Endothelial cell of umbilical vein (primary cell): ENCODE data around the gene THBD. TPM values are rescaled to one million over a fixed set of nuclear protein-coding genes. Genes with fewer than 3 reads are reported as not detected.

Experiments
- BruUV-seq: library from RNA; stranded (reverse); fragments of 400-500 nt; replicated peaks from 2 replicates; lab custom pipeline; 2021; lab: Mats Ljungman, UMichigan
- CTCF ChIA-PET: fragments of 300-600, 350-600 bp; sonication (Branson Sonifier 250); formaldehyde crosslinking; loops from one replicate; lab custom pipeline; 2021; ENCODE audit warnings: antibody characterized with exemption, inconsistent platforms; lab: Charles Lee
- POLR2A ChIA-PET: fragments of 300-600, 350-600 bp; sonication (Branson Sonifier 250); formaldehyde crosslinking; loops from one replicate; lab custom pipeline; 2021; ENCODE audit warnings: antibody characterized with exemption, inconsistent platforms; lab: Charles Lee
- DNase-seq: peaks from one replicate; pipeline ENCODE4 v3.0.0-alpha.2; 2011; ENCODE audit warnings: low read depth, low spot score
- FAIRE-seq: peaks from 2 replicates; lab custom pipeline; 2011; peaks lifted over from hg19 to GRCh38; lab: Jason Lieb, UNC
- H2AFZ ChIP-seq: 2 replicates; pipeline ENCODE4 v1.6.0; 2012; ENCODE audit warnings: low read depth, low read length, control low read depth, inconsistent platforms
- H3K27ac ChIP-seq: 2 replicates; pipeline ENCODE4 v1.5.1; 2011; ENCODE audit warnings: low read depth, mild to moderate bottlenecking, control low read depth, low read length, moderate library complexity; ENCODE audit not compliant: insufficient read depth
- H3K27me3 ChIP-seq, 2 experiments: 2 replicates each; pipeline versions ENCODE4 v1.6.0 to v1.6.1; 2011; ENCODE audit warnings: low read length in 2 of 2, mixed read lengths in 1 of 2; ENCODE audit not compliant: control insufficient read depth in 2 of 2, insufficient read depth in 2 of 2
- H3K36me3 ChIP-seq, 2 experiments: 2 replicates in 1 of 2; 3 replicates in 1 of 2; pipeline ENCODE4 v1.5.1; 2011; ENCODE audit warnings: low read length in 2 of 2, mild to moderate bottlenecking in 1 of 2, moderate library complexity in 1 of 2; ENCODE audit not compliant: control insufficient read depth in 2 of 2, insufficient read depth in 2 of 2; ENCODE audit errors: extremely low read depth in 1 of 2
- H3K4me1 ChIP-seq: 3 replicates; pipeline ENCODE4 v1.5.1; 2011; ENCODE audit warnings: mild to moderate bottlenecking, low read length; ENCODE audit not compliant: control insufficient read depth, insufficient read depth; ENCODE audit errors: extremely low read depth
- H3K4me2 ChIP-seq: 2 replicates; pipeline ENCODE4 v1.6.1; 2011; ENCODE audit warnings: low read length, control low read depth, mixed read lengths; ENCODE audit not compliant: insufficient read depth
- H3K4me3 ChIP-seq, 3 experiments: fragments of 200-600 bp in 1 of 3; sonication (generic), shearing (Covaris generic) in 1 of 3; replicated peaks in 1 of 3; 2 replicates each; pipeline ENCODE4 v1.5.1; 2011 to 2016; ENCODE audit warnings: control low read depth in 3 of 3, low read length in 3 of 3, mild to moderate bottlenecking in 2 of 3, inconsistent platforms in 1 of 3, low read depth in 1 of 3, moderate library complexity in 1 of 3; ENCODE audit not compliant: insufficient read depth in 1 of 3
- H3K79me2 ChIP-seq: 2 replicates; pipeline ENCODE4 v1.6.0; 2012; ENCODE audit warnings: low read length, inconsistent platforms; ENCODE audit not compliant: control insufficient read depth, insufficient read depth
- H3K9ac ChIP-seq: replicated peaks from 2 replicates; pipeline ENCODE3; 2011; ENCODE audit warnings: low read length, control low read depth; ENCODE audit not compliant: insufficient read depth; ENCODE audit errors: extremely low read depth
- H3K9me1 ChIP-seq: replicated peaks from 3 replicates; pipeline ENCODE4 v1.6.0; 2011; ENCODE audit warnings: mild to moderate bottlenecking, low read length; ENCODE audit not compliant: control insufficient read depth, insufficient read depth; ENCODE audit errors: extremely low read depth
- H3K9me3 ChIP-seq: replicated peaks from 2 replicates; pipeline ENCODE4 v1.5.1; 2012; ENCODE audit warnings: low read length, inconsistent platforms; ENCODE audit not compliant: control insufficient read depth, insufficient read depth
- H4K20me1 ChIP-seq: replicated peaks from 2 replicates; pipeline ENCODE3; 2011; ENCODE audit warnings: mild to moderate bottlenecking, low read length; ENCODE audit not compliant: control insufficient read depth, insufficient read depth; ENCODE audit errors: extremely low read depth
- EZH2 ChIP-seq: IDR thresholded peaks from 2 replicates; pipeline ENCODE4 v1.6.1; 2012; ENCODE audit warnings: borderline replicate concordance, low read depth, mild to moderate bottlenecking, moderate library complexity, low read length, inconsistent platforms; ENCODE audit not compliant: severe bottlenecking
- FOS ChIP-seq: IDR thresholded peaks from 2 replicates; pipeline ENCODE4 v1.6.1; 2011; ENCODE audit warnings: mild to moderate bottlenecking, low read length, moderate library complexity, borderline replicate concordance; ENCODE audit not compliant: insufficient read depth
- GATA2 ChIP-seq: IDR thresholded peaks from 2 replicates; pipeline ENCODE4 v1.7.0; 2011; ENCODE audit warnings: low read depth, mild to moderate bottlenecking, moderate library complexity, mixed read lengths, low read length; ENCODE audit not compliant: insufficient read length, insufficient read depth
- MYC ChIP-seq: IDR thresholded peaks from one replicate; pipeline ENCODE4 v1.6.1; 2011; ENCODE audit warnings: mild to moderate bottlenecking, low read depth, low read length
- POLR2A ChIP-seq: IDR thresholded peaks from 2 replicates; pipeline ENCODE4 v1.6.1; 2012; ENCODE audit warnings: low read depth, mild to moderate bottlenecking, control low read depth, low read length
- POLR2AphosphoS5 ChIP-seq: IDR thresholded peaks from 2 replicates; pipeline ENCODE4 v1.6.1; 2012; ENCODE audit warnings: low read depth, mild to moderate bottlenecking, control low read depth, low read length, moderate library complexity; ENCODE audit not compliant: insufficient read depth
- dilution Hi-C: fragments of 300-500 bp; cut with MboI; formaldehyde crosslinking; loops from one replicate; pipeline ENCODE4 v1.15.0; 2019; ENCODE audit warnings: low sequenced_read_pairs; ENCODE audit not compliant: extremely low pct_ligation_motif_present
- intact Hi-C: fragments of 100-400 bp; cut with micrococcal nuclease; formaldehyde crosslinking; loops from one replicate; pipeline ENCODE4 v1.10.0; 2022
- polyA plus RNA-seq, 4 experiments: library from polyadenylated mRNA; depleted of rRNA in 3 of 4; stranded (reverse) in 3 of 4; unstranded in 1 of 4; fragments of >200 nt; gene quantifications; 2 replicates each; pipeline versions ENCODE4 v1.2.1 to v1.2.3, GENCODE V29; 2011 to 2012; ENCODE audit warnings: missing spikeins in 1 of 4
- total RNA-seq: library from RNA; stranded (reverse); gene quantifications from 2 replicates; pipeline ENCODE4 v1.2.3, GENCODE V29; 2021

Gene THBD
- total and polyA plus RNA-seq, 2 donors (not counting 3 experiments of a cell fraction or from before 2014, with no cell fraction given) = 17.1 to 28.0 TPM

DNA sequence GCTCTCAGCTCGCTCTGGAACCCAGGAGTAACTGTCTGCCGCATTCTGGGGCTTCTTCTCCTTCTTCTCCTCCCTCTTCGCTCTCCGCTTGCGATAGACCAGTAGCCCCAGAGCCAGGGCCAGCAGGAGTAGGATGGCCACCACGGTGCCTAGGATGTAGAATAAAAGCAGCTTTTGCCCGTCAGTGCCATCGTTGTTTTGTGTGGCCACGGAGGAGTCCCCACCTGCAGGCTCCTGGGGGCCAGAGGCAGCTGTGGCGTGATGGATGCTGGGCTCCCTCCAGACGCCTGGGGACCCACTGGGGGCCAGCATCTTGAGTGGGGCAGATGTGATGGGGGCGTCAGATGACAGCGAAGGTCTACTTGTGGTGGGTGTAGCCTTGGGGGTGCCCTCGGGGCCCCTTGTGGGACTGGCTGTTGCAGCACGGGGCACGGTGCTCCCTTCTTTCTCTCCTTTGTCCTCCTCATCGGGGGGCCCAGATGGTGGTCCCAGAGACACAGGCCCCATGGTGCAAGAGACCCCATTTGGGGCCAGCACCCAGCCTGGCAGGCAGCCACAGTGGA is 34.9 kb upstream of the THBD start:
- FAIRE-seq = no peak
- H3K27ac ChIP-seq = peak overlapping the region; percentile 98
- ChIA-PET POLR2A (interaction anchor here (2.0 to 2.8 kb wide), 5 partner anchors 18 to 49 kb away, joined by 8 to 20 read pairs (median 12); no protein-coding TSS in a partner anchor), CTCF (interaction anchor here (0.9 to 4.8 kb wide), 9 partner anchors 19 to 393 kb away, joined by 3 to 36 read pairs (median 20); no protein-coding TSS in a partner anchor)
- intact Hi-C loops = loop anchor here (10.0 kb wide), 1 partner anchor 1780 kb away; the partner anchor contains the start of gene XRN2
- TF ChIP-seq POLR2AphosphoS5 = no peak
- no peak for TF ChIP-seq EZH2
- no peak for TF ChIP-seq MYC
- TF ChIP-seq POLR2A = no peak
- no peak for TF ChIP-seq FOS
- no peak for TF ChIP-seq GATA2
- BruUV-seq = no TSS peak
- no peaks in the 10 kb centered on the region for H3K27me3 ChIP-seq
- H3K4me3 ChIP-seq = peak overlapping the region; percentile 82 to 93 (median 86)
- H3K4me1 ChIP-seq = peaks cover 62% of the 10 kb centered on the region
- DNase-seq = peak; percentile 36
- dilution Hi-C loops = no loop called here
- no peak overlapping the region for H2AFZ ChIP-seq
- peaks cover 58% of the 10 kb centered on the region for H3K79me2 ChIP-seq
- H3K9me1 ChIP-seq = no peaks in the 10 kb centered on the region
- H4K20me1 ChIP-seq = no peaks in the 10 kb centered on the region
- peak overlapping the region; percentile 95 for H3K4me2 ChIP-seq
- peak overlapping the region; percentile 96 for H3K9ac ChIP-seq
- peaks cover 10 to 18% of the 10 kb centered on the region in 2 experiments for H3K36me3 ChIP-seq
- H3K9me3 ChIP-seq = no peaks in the 10 kb centered on the region
